Smooth muscle cell of the brain vasculature (primary cell): ENCODE data around the gene ZFYVE21.
A peak's percentile ranks its signal among the peaks of the same experiment; 100 is the strongest.

Source experiments
- DNase-seq: peaks from one replicate; pipeline ENCODE4 v3.0.0-alpha.2; 2012; ENCODE audit warnings: low read depth, low spot score

ZFYVE21 gene

DNA sequence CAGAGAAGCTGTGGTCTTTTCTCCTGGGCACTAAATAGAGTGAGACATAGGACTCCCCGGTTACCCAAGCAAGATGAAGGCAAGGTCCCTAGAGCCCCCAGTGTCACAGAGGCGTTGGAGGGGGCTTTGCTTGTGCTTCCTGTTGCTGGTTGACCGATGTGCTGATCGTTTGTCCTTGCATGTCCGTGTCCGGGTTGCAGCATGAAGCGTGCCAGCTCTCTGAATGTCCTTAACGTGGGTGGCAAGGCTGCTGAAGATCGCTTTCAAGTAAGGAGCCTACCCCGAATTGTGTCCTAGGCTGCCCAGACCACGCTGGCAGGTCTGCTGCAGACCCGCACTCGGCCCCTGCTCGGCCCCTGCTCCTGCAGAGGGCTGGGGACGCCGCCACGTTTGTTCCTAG, 23.5 kb upstream of the ZFYVE21 start:
- DNase-seq, result no peak

GRCh38 chr14:103692871-103693270, 22.7 kb upstream of the ZFYVE21 start:
- no peak for DNase-seq

GRCh38 chr14:103693515-103693914, 22.1 kb upstream of the ZFYVE21 start:
- no peak for DNase-seq

GRCh38 chr14:103694572-103695026, 21.0 kb upstream of the ZFYVE21 start:
- no peak for DNase-seq

DNA sequence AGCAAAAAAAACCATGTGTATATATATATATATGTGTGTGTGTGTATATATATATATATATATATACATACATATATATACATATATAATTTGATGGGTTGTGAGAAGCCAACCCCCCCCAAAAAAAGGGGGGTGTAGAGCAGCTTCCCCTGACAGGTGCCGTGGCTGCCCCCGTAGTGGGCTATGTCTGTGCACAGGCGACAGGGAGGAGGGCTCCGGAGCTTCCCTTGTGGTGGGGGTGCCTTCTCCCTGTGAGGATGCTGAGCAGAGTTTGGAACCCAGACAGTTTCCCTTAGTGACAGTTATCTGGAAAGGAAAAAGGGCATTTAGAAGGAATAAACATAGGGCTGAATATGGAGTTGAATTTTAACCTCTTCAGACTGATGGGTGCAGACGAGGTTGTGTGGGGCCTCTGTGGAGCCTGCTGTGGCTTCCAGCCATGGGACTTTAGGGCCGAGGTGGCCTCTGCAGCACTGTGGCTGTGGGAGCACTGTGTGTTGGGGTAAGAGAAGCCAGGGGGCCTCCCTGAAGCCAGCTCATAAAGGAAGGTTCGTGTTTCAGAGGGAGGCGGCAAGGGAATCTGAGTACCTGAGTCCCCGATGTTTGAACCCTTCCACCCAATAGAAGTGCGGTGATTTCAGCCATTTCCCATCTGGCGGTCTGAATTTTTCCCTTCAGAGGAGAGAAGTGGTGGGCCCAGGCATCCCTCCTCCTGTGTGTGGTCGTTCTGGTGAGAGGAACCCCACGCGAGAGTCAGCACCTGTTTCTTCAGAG, 20.1 kb upstream of the ZFYVE21 start:
- DNase-seq, result no peak

DNA sequence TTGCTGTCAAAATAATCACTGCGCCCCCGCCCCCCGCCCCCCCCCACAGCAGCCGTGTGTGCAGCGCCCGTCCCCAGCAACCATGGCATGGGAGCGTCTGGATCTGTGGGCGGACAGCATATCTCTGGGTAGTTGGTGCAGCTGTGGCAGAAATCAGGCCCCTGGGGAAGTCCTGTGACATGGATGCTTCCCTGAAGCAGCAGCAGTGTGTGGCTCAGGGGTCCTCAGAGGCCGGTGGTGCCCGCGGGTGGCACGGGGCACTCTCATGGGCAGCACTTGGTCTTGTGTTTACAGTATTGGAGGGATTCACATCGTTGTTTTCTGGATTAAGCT, 19.6 kb upstream of the ZFYVE21 start:
- DNase-seq, result no peak

- DNase-seq, result peak; percentile 59
These were observed 19.0 kb upstream of the ZFYVE21 start for GRCh38 chr14:103696466-103697071.

DNA sequence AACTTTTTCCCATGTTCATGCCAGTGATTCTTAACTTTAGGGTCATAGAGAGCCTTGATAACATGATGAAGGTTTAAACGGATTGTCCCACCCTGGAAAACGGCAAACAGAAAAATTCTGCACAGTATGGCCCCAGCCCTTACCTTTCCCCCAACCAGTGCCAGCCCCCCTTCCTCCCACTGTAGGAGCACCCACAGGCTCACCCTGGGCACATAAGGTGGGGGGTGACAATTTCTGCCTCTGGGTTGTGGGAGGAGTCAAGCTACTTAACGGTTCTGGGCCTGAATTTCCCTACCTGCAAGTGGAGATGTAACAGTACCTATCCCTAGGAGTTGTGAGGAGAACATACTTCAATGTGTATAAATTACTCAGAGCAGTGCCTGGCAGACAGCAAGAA, 18.4 kb upstream of the ZFYVE21 start:
- DNase-seq, result no peak

- DNase-seq, result no peak
These were observed 17.8 kb upstream of the ZFYVE21 start for GRCh38 chr14:103697603-103698379.

- DNase-seq, result no peak
These were observed 17.0 kb upstream of the ZFYVE21 start for GRCh38 chr14:103698380-103699260.

DNA sequence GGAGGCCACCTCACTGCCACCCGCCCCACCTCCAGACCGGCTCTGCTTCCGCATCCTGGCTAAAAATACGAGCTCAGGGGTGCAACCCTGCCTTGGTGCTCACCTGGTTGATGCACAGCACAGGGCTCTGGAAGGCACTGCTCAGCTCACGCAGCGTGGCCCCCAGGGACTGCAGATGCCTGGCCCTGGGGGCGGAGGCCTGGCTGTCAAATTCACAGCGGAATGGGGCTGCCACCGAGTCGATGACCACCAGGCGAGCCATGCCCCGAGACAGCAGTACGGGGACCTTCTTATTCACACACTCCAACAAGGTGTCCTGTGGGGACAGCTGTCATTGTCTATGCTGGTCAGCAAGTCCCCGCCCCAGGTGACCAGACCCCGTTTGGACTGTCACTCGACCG, 16.3 kb upstream of the ZFYVE21 start:
- DNase-seq, result no peak

DNA sequence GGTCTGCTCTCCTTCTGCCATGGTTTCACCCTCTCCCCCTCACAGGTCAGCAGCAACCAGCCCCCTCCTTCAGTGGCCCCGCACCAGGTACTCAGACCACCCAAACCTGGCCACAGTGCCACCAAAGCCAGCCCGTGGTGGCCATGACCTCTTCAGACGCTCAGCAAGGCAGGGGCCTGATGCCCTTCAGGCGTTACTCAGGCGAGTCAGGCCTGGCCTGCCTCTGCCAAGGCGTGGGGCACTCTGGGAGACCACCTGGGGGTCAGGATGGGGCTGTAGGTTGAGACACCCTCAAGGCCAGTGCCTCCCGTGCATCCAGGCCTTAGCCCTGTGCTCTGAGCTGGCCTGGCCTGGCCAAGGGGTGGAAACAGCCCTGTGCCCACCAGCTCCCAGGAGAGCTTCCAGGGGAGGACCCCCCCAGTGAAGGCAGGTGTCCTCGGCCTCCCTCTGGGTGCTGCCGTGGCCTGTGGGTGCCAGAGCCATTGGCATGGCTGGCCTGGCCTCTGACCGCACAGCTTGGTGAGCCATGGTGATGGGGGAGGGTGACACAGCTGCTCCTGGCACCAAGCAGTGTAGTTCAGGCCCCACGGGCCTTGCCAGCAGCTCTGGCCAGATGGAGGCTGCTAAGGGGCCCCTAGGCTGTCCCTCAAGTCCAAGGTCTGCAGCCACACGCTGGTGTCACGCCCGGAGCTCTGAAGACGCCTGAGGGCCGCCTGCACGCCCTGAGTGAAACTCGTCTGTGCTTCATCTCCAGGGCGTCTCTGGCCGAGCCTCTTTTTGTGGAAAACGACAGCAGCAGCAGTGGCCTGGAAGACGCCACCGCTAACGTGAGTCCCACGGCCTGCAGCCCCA, 15.5 kb upstream of the ZFYVE21 start:
- no peak for DNase-seq

- DNase-seq, result no peak
These were observed 14.7 kb upstream of the ZFYVE21 start for GRCh38 chr14:103700753-103701490.

GRCh38 chr14:103702095-103702494, 13.5 kb upstream of the ZFYVE21 start:
- no peak for DNase-seq

GRCh38 chr14:103702497-103703432, 12.8 kb upstream of the ZFYVE21 start:
- DNase-seq, result no peak

DNA sequence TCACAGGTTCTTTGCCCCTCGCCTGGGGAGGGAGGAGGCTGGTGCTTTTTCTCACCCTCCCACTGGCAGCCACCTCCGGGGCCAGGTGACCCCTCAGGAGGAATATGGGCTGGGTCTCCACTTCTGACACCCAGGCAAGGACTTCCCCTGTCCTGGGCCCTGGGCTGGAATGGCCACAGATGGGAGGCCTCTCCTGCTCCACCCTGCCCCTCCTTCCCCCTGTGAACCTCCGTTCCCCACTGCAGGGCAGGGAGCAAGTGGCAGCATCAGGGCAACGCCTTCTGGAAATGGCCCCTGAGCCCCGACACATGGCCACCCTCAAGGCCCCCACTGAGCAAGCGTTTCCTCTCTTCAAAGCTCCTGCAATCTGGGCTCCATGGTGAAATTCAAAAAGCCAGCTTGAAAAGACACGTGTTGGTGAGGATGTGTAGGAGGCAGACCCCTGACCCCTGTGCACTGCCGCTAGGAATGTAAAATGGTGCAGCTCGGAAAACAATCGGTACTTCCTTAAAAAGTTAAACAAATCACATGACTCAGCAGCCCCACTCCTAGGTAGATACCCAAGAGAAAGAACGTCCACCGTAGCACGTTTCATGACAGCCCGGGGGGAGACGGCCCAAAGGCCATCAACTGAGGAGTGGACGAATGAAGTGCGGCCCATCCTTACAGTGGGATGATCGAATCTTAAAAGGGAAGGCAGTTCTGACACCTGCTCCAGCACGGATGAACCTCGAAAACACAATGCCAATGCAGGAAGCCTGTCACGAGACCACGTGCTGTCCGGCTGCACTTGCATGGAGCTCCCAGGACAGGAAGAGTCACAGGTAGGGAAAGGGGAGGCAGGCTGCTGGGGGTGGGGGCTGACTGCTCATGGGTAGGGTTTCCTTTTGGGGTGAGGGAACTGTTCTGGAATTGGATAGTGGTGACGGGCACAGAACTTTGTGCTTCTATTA, 11.9 kb upstream of the ZFYVE21 start:
- no peak for DNase-seq

- DNase-seq, result no peak
These were observed 10.9 kb upstream of the ZFYVE21 start for GRCh38 chr14:103704708-103705107.

GRCh38 chr14:103705118-103705503, 10.5 kb upstream of the ZFYVE21 start:
- DNase-seq, result no peak
